ENCODE results near the gene CPSF7.

CPSF7 gene

GRCh38 chr11:61411589-61411988 lies 18.2 kb downstream of the CPSF7 start:
- ChIA-PET POLR2A (no interaction called here), CTCF (interaction anchor here (0.7 to 0.8 kb wide), 2 partner anchors 26 to 216 kb away, joined by 3 to 5 read pairs; no protein-coding TSS in a partner anchor)
- H3K4me1 ChIP-seq (ENCODE audit: control insufficient read depth, insufficient read depth, low read length) = no peaks in the 10 kb centered on the region
- no peaks in the 10 kb centered on the region for H3K9me3 ChIP-seq (ENCODE audit: control insufficient read depth, insufficient read depth, low read depth, low read length)
- no peak overlapping the region for H3K27ac ChIP-seq (ENCODE audit: extremely low read depth, low read depth, low read length)
- TF ChIP-seq ZNF48 (tag by site-specific recombination; IDR thresholded peaks at IDR 0.05) = no peak
- no peak for TF ChIP-seq ZNF529 (tag by site-specific recombination; IDR thresholded peaks at IDR 0.05; ENCODE audit: insufficient replicate concordance)
- TF ChIP-seq ZBTB7A (tag by site-specific recombination; IDR thresholded peaks at IDR 0.05; ENCODE audit: low read depth) = no peak
- TF ChIP-seq ZNF600 (tag by site-specific recombination; IDR thresholded peaks at IDR 0.05) = no peak
- no peak for TF ChIP-seq ZEB2 (tag by site-specific recombination; IDR thresholded peaks at IDR 0.05)
- no peak for TF ChIP-seq SP7 (tag by site-specific recombination; IDR thresholded peaks at IDR 0.05)
- TF ChIP-seq ZNF521 (tag by site-specific recombination; IDR thresholded peaks at IDR 0.05) = no peak
- TF ChIP-seq ZNF549 (tag by site-specific recombination; IDR thresholded peaks at IDR 0.05) = no peak
- no peak for TF ChIP-seq OSR2 (tag by site-specific recombination; IDR thresholded peaks at IDR 0.05)
- TF ChIP-seq ZBTB1 (tag by site-specific recombination; IDR thresholded peaks at IDR 0.05) = no peak
- TF ChIP-seq SCRT2 (tag by site-specific recombination; IDR thresholded peaks at IDR 0.05) = no peak
- TF ChIP-seq, protein P1, sequence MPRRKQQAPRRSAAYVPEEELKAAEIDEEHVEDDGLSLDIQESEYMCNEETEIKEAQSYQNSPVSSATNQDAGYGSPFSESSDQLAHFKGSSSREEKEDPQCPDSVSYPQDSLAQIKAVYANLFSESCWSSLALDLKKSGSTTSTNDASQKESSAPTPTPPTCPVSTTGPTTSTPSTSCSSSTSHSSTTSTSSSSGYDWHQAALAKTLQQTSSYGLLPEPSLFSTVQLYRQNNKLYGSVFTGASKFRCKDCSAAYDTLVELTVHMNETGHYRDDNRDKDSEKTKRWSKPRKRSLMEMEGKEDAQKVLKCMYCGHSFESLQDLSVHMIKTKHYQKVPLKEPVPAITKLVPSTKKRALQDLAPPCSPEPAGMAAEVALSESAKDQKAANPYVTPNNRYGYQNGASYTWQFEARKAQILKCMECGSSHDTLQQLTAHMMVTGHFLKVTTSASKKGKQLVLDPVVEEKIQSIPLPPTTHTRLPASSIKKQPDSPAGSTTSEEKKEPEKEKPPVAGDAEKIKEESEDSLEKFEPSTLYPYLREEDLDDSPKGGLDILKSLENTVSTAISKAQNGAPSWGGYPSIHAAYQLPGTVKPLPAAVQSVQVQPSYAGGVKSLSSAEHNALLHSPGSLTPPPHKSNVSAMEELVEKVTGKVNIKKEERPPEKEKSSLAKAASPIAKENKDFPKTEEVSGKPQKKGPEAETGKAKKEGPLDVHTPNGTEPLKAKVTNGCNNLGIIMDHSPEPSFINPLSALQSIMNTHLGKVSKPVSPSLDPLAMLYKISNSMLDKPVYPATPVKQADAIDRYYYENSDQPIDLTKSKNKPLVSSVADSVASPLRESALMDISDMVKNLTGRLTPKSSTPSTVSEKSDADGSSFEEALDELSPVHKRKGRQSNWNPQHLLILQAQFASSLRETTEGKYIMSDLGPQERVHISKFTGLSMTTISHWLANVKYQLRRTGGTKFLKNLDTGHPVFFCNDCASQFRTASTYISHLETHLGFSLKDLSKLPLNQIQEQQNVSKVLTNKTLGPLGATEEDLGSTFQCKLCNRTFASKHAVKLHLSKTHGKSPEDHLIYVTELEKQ (tag by site-specific recombination; IDR thresholded peaks at IDR 0.05; ENCODE audit: borderline replicate concordance) = no peak
- TF ChIP-seq ZNF426 (tag by site-specific recombination; IDR thresholded peaks at IDR 0.05) = no peak
- no peak for TF ChIP-seq HOXA7 (CRISPR knock-in tag; IDR thresholded peaks at IDR 0.05; ENCODE audit: borderline replicate concordance)
- no peak for TF ChIP-seq IKZF3 (tag by site-specific recombination; IDR thresholded peaks at IDR 0.05)
- no peak for TF ChIP-seq ZNF664 (tag by site-specific recombination; IDR thresholded peaks at IDR 0.05)
- no peak for TF ChIP-seq ZFP37 (tag by site-specific recombination; IDR thresholded peaks at IDR 0.05)
- TF ChIP-seq ZNF133 (tag by site-specific recombination; IDR thresholded peaks at IDR 0.05) = no peak
- no peak overlapping the region for H3K4me3 ChIP-seq (ENCODE audit: low read depth, low read length)
- H3K36me3 ChIP-seq (ENCODE audit: control insufficient read depth in 2 of 2, insufficient read depth in 1 of 2, low read length in 2 of 2) = peaks cover 61 to 97% of the 10 kb centered on the region in 2 experiments

GRCh38 chr11:61406991-61407728 lies 22.6 kb downstream of the CPSF7 start:
- POLR2A ChIA-PET = interaction anchor here (1.1 kb wide), 1 partner anchor 41 kb away, joined by 3 read pairs; no protein-coding TSS in a partner anchor
- H3K27ac ChIP-seq (ENCODE audit: extremely low read depth, low read depth, low read length) = no peak overlapping the region
- H3K4me1 ChIP-seq (ENCODE audit: control insufficient read depth, insufficient read depth, low read length) = no peaks in the 10 kb centered on the region
- peaks cover 33 to 94% of the 10 kb centered on the region in 2 experiments for H3K36me3 ChIP-seq (ENCODE audit: control insufficient read depth in 2 of 2, insufficient read depth in 1 of 2, low read length in 2 of 2)
- no peaks in the 10 kb centered on the region for H3K9me3 ChIP-seq (ENCODE audit: control insufficient read depth, insufficient read depth, low read depth, low read length)
- H3K4me3 ChIP-seq (ENCODE audit: low read depth, low read length) = no peak overlapping the region
- CTCF ChIA-PET = no interaction called here
- no peak for TF ChIP-seq ZNF514 (tag by site-specific recombination; IDR thresholded peaks at IDR 0.05)
- TF ChIP-seq ZNF629 (tag by site-specific recombination; IDR thresholded peaks at IDR 0.05) = no peak
- peak; percentile 66; the same call in 1 of the 2 replicates for TF ChIP-seq SCRT2 (tag by site-specific recombination; IDR thresholded peaks at IDR 0.05)

- POLR2A ChIA-PET = no interaction called here
- Histone ChIP-seq H3K27ac (ENCODE audit: extremely low read depth, low read depth, low read length) (no peak overlapping the region), H3K36me3 (ENCODE audit: control insufficient read depth in 2 of 2, insufficient read depth in 1 of 2, low read length in 2 of 2) (peaks cover 24 to 93% of the 10 kb centered on the region in 2 experiments), H3K4me3 (ENCODE audit: low read depth, low read length) (no peak overlapping the region), H3K4me1 (ENCODE audit: control insufficient read depth, insufficient read depth, low read length) (no peaks in the 10 kb centered on the region), H3K9me3 (ENCODE audit: control insufficient read depth, insufficient read depth, low read depth, low read length) (no peaks in the 10 kb centered on the region)
- CTCF ChIA-PET = no interaction called here
- no peak for TF ChIP-seq ZNF677 (tag by site-specific recombination; IDR thresholded peaks at IDR 0.05)
- no peak for TF ChIP-seq ZNF169 (tag by site-specific recombination; IDR thresholded peaks at IDR 0.05)
- TF ChIP-seq SETDB1 (IDR thresholded peaks at IDR 0.05; ENCODE audit: insufficient read length, low read length) = no peak
- TF ChIP-seq ZNF211 (tag by site-specific recombination; IDR thresholded peaks at IDR 0.05; ENCODE audit: low read depth) = no peak
- TF ChIP-seq SP3 (tag by site-specific recombination; IDR thresholded peaks at IDR 0.05) = no peak
- TF ChIP-seq, protein P2, sequence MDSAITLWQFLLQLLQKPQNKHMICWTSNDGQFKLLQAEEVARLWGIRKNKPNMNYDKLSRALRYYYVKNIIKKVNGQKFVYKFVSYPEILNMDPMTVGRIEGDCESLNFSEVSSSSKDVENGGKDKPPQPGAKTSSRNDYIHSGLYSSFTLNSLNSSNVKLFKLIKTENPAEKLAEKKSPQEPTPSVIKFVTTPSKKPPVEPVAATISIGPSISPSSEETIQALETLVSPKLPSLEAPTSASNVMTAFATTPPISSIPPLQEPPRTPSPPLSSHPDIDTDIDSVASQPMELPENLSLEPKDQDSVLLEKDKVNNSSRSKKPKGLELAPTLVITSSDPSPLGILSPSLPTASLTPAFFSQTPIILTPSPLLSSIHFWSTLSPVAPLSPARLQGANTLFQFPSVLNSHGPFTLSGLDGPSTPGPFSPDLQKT (IDR thresholded peaks at IDR 0.05; ENCODE audit: borderline replicate concordance, low read depth, low read length) = no peak
- TF ChIP-seq ZFP37 (tag by site-specific recombination; IDR thresholded peaks at IDR 0.05) = no peak
- no peak for TF ChIP-seq IKZF3 (tag by site-specific recombination; IDR thresholded peaks at IDR 0.05)
- no peak for TF ChIP-seq ZNF707 (tag by site-specific recombination; IDR thresholded peaks at IDR 0.05)
- no peak for TF ChIP-seq ZNF248 (tag by site-specific recombination; IDR thresholded peaks at IDR 0.05)
Observed at GRCh38 chr11:61406067-61406466, 23.7 kb downstream of the CPSF7 start.

Measured in HEK293 (cell line).